Erythroblast (primary cell): ENCODE measurements around the gene UAP1L1.
A peak's percentile ranks its signal among the peaks of the same experiment; 100 is the strongest.

Experiments
- DNase-seq, 2 experiments: peaks; one replicate each; lab custom pipeline; 2025; lab: John Stamatoyannopoulos, UW
- GATA1 ChIP-seq: IDR thresholded peaks from 2 replicates; pipeline ENCODE4 v1.6.1; 2011; ENCODE audit warnings: low read depth, mild to moderate bottlenecking, control low read depth, low read length, moderate library complexity
- POLR2A ChIP-seq: IDR thresholded peaks from 2 replicates; pipeline ENCODE4 v1.6.1; 2011; ENCODE audit warnings: mild to moderate bottlenecking, low read length

The UAP1L1 gene

DNA sequence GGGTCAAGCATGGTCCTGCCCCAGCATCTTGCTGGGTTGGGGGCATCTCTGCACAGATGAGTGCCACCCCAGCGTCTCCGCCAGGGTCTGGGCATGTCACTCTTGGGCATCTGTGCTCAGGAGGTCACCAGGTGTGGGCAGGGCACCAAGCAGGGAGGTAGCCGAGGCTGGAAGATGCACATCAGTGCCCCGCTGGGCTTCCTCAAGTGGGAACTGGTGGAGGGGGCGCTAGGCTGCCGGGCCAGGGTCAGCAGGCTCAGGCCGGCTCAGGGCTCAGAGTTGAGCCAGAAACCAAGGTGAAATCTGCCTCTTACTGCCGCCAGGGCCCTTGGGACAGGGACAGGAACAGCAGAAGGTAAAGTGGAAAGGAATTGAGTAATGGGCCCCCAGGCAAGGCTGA, 41.4 kb upstream of the UAP1L1 start:
- DNase-seq, result no peak
- no peak for TF ChIP-seq POLR2A
- no peak for TF ChIP-seq GATA1

DNA sequence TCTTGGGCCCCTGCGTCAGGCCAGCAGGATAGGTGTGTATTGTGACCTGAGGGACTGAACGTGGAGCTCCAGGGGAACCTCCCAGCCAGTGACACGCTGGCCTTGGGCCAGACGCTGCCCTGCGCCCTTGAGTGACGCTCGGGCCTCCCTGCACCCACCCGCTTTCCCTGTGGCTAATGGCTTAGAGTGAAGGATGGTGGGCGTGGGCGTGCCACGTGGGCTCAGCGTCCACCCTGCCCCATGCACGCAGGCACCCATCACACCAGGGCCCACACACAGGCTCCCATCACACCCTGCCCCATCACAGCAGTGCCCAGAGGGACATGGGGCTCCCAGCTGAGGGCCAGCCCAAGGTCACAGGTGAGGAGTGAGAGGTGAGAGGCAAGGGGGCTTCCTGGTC, 40.3 kb upstream of the UAP1L1 start:
- DNase-seq, result no peak
- TF ChIP-seq GATA1, result no peak
- no peak for TF ChIP-seq POLR2A

DNA sequence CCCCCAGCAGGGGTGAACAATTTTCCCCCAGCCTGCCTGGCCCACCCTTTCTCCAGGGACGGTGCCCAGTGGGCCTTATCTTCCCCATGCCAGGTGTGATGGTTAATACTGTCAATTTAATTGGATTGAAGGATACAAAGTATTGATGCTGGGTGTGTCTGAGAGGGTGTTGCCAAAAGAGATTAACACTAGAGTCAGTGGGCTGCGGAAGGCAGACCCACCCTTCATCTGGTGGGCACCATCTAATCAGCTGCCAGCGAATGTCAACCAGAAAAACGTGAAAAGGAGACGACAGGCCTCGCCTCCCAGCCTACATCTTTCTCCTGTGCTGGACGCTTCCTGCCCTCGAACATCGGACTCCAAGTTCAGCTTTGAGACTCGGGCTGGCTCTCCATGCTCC, 39.8 kb upstream of the UAP1L1 start:
- no peak for TF ChIP-seq GATA1
- no peak for TF ChIP-seq POLR2A
- no peak for DNase-seq

DNA sequence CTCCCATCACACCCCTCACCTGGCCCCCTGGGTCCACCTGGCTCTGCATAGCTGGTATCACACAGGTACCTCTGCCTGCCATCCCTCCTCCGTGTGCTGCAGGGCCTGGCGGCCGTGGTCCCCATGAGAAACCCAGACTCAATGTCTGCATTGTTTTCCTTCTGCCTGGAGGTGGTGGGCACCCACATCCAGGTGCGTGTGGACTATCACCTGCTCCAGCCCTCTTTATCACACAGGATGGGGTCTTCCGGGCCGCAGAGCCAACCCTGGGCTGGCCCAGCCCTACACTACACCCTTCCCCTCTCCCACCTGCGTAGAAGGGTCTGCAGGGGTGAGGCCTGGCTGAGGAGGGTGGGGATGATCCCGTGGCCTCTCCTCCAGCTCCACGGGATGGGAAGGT, 38.4 kb upstream of the UAP1L1 start:
- TF ChIP-seq GATA1, result no peak
- TF ChIP-seq POLR2A, result no peak
- DNase-seq, result no peak

DNA sequence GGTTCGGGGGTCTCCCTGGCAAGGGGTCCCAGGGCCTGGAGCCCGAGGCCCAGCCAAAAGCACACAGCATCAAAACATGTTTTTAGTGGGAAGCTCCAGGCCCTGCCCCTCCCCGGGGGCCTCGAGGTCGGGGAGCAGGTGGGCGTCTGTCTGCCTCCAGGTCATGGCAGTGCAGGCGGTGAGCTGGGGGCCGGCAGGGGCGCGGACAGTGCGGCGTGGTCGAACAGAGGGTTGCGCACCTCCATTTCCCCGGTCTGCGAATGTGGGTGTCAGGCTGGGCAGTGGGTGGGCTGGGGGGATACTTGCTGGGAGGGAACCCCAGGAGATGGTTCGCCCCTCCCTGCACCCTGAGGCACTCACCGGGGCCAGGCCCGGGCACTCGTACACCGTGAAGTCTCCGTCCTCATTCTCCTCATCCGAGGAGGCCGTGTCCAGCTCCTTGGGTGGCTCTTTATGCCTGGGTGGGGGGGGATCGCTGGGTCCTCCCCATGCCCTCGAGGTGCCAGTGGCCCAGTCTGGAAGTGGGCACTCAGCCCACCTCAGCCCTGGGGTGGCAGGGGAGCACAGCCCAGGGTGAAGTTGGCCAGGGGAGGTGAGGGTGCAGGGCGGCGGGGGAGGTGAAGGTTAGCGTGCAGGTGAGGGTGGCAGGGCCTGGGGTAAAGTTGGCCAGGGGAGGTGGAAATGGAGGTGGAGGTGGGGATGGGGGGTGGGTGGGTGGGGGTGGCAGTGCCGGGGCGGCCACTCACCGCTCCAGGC, 37.5 kb upstream of the UAP1L1 start:
- DNase-seq, result no peak
- TF ChIP-seq POLR2A (no peak), GATA1 (no peak)

DNA sequence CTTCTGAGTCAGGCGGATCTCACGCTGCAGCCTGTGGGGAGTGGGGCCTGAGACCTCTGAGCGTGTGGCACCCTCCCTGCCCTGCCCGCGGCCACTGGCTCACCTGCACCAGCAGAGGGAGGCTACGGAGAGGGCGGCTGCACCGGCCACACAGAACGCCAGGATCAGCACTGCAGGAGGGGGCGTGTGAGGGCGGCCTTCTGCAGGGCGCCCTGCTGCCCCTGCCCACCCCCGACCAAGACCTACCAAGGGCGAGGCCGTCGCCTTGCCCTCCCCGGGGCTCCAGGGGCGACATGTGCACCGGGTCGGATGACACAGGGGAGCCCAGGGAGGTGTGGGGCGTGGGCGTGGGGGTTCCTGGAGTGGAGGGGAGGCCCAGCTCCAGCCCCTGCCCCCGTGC, 36.7 kb upstream of the UAP1L1 start:
- TF ChIP-seq GATA1, result no peak
- no peak for TF ChIP-seq POLR2A
- DNase-seq, result no peak

DNA sequence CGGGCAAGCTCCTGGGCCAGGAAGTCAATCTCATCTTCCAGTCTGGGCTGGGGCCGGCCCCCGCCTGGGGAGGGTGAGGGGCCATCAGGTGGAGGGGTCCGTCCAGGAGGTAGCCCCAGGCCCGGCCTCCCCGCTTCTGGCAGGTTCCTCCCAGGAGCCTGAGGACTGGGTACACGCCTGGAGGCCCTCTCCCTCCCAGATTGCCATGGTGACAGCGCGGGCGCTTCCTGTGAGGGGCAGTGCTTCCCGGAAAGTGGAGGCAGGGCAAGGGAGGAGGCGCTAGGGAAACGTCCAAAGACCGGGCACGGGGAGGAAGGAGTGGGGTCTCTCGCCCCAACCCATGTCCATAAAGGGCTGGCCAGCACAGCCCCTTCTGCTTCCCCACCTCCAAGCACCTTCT, 36.2 kb upstream of the UAP1L1 start:
- no peak for TF ChIP-seq GATA1
- TF ChIP-seq POLR2A, result no peak
- no peak for DNase-seq

DNA sequence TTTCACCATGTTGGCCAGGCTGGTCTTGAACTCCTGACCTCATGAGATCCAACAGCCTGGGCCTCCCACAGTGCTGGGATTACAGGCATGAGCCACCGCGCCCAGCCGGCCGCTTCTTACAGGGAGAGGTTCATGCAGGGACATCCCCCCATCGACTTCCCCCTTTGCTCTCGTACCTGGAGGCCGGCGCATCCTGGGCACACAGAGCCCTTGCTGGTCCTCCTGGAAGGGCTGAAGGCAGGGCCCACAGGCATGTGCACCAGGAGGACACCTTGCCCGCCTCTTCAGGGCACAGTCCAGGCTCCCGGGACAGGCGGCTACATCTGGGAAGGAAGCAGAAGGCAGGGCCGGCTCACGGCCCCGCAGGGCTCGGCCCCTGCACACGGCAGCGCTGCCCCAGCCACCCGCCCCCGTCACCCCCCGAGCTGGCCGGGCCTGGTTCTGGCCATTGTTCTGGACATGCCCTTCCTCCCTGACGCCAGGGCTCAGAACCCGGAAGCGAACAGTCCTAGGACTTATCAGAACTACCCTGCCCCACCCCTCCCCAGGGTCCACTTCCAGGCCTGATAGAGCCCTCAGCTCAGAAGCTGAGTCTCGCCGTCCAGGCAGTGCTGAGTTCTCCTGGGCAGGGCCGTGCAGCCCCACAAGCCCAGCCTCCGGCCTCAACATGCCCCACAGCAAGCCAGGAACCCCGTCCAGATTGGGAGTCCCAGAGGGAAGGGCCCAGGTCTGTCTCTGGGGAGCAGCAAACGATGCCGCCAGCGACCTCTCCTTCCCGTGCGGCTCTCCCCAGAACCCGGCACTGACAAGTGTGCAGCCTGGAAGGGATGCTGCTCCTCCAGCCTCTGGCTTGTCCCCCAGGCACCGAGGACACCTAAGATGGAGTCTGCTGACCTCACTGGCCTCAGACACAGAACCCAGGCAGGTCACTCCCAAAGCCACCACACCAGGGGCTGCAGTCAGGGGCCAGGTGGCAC, 34.3 kb upstream of the UAP1L1 start:
- no peak for DNase-seq
- TF ChIP-seq POLR2A, result no peak
- TF ChIP-seq GATA1, result no peak

DNA sequence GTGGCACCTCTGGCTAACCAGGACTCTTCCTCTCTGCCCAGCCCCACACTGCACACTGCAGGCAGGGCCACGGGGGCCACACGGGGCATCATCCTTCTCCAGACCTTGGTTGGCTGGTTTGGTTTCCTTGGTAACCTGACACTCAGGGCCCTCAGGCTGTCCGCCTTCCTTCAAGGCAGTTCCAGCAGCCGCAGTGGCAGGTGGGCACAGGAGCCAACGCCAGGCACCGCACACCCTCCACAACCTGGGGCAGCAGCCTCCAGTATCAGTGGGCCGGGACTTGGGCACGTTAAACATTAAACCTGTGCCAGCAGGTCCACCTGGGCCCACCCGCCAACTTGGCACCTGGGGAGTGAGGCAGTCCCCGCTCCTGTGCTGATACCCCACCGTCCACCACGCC, 33.3 kb upstream of the UAP1L1 start:
- no peak for DNase-seq
- no peak for TF ChIP-seq POLR2A
- no peak for TF ChIP-seq GATA1

DNA sequence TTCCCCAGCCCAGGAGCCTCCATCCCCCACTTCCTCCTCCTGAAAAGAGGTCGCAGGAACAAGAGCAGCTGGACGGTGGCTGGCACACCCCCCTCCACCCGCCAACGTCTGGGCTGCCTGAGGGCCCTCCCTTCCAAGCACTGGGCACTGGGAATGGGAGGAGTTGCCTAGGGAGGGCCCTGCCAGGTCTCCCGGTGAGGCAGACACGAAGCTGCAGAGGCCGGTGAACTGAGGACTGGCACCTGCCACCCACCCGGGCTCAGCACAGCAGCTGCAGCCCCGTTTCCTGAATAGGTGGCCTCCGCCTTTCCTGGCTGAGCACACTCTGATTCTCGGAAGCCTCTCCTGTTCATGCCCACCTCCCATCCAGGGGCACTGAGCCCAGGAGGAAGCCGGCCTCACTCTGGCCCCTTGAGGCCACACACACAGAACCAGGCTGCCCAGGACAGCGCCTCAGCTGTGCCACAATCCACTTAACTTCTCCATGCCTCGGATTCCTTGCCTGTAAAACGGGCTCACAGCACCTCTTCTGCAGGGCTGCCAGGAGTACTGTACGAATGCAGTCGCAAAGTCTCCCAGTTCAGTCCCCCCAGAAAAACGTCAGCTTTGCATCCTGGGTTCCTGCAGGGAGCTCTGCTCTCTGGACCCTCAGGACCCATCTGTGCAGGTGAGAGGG, 32.7 kb upstream of the UAP1L1 start:
- DNase-seq, result no peak
- TF ChIP-seq POLR2A, result no peak
- no peak for TF ChIP-seq GATA1

DNA sequence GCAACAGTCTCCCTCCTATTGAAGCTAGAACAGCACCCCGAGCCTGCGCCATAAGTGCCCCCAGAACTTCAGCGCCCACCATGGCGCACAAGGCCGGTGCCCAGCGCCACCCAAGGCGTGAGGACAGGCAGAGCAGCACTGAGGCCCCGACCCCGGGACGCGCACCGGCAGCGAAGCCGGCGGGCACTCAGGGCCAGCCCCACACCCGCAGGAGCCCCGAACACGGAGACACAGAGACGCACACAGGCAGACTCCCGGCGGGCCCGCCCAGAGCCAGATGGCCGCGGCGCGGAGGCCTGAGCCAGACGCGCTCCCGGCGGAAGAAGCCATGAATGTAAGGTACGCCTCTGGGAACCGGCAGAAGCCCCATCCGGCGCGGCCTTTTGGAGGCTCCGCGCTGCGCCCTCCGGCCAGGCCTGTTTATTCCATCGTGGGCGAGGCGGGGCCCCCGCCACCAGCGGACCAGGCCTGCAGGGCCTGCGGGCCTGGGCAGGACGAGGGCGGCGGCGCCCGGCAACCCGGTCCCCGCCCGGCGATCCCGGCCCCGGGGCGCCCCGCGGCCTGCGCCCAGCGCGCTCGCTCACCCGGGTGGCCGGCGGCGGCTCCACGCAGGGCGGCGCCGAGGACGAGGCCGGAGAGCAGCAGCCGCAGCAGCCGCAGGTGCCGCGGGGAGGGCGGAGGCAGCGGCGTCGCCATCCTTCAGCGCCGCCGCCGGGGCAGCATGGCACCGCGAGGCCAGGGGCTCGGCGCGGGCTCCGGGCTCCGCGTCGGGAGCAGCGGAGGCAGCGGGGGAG, 31.8 kb upstream of the UAP1L1 start:
- no peak for DNase-seq
- TF ChIP-seq GATA1 (no peak), POLR2A (no peak)

DNA sequence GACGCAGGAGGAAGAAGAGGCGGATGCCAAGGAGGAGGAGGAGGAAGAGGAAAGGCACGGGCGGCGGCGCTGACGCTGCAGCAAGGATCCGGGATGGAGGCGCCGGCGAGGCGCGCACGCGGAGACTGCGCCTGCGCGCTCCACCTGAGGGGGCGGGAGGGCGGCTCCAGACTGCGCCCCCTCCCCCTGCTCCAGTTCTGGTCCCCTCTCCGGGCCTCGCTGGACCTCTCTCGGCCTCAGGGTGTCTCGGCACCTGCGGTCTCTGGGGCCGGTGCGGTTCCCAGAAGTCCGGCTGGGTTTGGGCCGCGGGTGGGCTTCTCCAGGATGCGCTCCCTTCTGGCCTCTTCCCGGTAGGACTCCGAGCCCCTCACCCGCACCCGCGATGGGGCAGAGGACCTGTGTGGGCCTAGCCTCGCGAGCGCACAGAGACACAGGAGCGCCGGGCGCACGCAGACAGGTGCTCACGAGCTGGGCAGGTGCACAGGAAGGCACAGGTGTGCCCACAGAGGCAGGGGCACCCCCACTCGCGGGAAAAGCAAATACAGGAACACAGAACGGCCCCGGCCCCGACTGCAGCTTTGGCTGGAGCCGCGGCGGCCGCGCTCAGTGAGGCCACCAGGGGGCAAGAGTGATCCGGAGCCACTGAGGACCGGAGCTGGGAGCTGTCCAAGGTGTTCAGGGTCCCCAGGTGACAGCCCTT, 31.1 kb upstream of the UAP1L1 start, which contains the start of gene NPDC1:
TSS of gene NPDC1 (minus strand) at position 90 of the 700 bp plus-strand sequence. CDS start 188 bp downstream, outside the sequence.
- TF ChIP-seq GATA1 (no peak), POLR2A (no peak)

More for the DNA sequence above, 31.1 kb upstream of the UAP1L1 start, which contains the start of gene NPDC1:
- DNase-seq, result peak; percentile 71 to 80
